Mammary epithelial cell (primary cell): ENCODE results near the gene OSBPL5.

ENCODE experiments used
- EZH2 ChIP-seq: IDR thresholded peaks from 2 replicates; pipeline ENCODE4 v1.6.1; 2012; ENCODE audit warnings: low read length, inconsistent platforms, borderline replicate concordance
- TF ChIP-seq, protein P1 (sequence below), 2 donors: IDR thresholded peaks in 1 of 2; conservative IDR thresholded peaks in 1 of 2; 2 replicates each; pipeline ENCODE4 v1.5.1; 2011 to 2012; ENCODE audit warnings: inconsistent platforms in 2 of 2, low read length in 2 of 2, mild to moderate bottlenecking in 2 of 2, control low read depth in 1 of 2, low read depth in 1 of 2; ENCODE audit not compliant: insufficient read depth in 1 of 2; ENCODE audit errors: extremely low read depth in 1 of 2

DNA sequence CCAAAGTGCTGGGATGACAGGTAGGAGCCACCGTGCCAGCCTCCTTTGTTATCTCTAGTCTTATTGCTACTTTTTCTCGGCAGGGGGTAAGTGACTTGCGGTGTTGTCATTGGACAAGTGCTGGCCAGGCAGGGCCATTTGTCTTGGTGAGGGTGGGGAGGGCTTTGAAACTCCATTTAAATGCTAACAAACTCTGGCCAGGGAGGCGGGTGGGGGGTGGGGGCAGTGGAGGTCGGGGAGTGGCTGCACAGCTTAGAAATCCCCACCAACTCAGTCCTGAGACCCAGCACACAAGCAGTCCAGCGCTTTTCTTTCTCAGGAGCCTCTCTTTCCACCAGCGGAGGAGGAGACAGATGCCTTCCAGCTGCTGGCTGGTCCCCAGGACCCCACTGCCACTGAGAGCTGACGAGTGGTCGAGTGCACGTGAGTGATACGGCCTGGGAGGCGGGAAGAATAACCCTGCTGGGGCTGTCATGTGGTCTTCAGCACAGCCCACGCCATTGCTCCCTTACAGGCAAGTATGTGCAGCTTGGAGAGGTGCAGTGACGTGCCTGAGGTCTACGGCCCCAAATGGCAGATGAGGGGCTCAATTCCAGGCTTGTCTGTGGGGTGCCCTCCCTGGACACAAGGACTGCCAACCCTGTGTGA, 24.2 kb upstream of the OSBPL5 start:
- TF ChIP-seq, protein P1, sequence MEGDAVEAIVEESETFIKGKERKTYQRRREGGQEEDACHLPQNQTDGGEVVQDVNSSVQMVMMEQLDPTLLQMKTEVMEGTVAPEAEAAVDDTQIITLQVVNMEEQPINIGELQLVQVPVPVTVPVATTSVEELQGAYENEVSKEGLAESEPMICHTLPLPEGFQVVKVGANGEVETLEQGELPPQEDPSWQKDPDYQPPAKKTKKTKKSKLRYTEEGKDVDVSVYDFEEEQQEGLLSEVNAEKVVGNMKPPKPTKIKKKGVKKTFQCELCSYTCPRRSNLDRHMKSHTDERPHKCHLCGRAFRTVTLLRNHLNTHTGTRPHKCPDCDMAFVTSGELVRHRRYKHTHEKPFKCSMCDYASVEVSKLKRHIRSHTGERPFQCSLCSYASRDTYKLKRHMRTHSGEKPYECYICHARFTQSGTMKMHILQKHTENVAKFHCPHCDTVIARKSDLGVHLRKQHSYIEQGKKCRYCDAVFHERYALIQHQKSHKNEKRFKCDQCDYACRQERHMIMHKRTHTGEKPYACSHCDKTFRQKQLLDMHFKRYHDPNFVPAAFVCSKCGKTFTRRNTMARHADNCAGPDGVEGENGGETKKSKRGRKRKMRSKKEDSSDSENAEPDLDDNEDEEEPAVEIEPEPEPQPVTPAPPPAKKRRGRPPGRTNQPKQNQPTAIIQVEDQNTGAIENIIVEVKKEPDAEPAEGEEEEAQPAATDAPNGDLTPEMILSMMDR (conservative IDR thresholded peaks at IDR 0.05 in 1 of 2, IDR thresholded peaks at IDR 0.05 in 1 of 2; ENCODE audit: extremely low read depth in 1 of 2, insufficient read depth in 1 of 2, low read depth in 1 of 2, low read length in 2 of 2): no peak
- no peak for TF ChIP-seq EZH2
